Measurements from ENCODE around the gene PICALM.

- TF ChIP-seq SUZ12 (IDR thresholded peaks at IDR 0.05; ENCODE audit: low read depth, low read length) (no peak), POLR2A (IDR thresholded peaks at IDR 0.05; ENCODE audit: insufficient read depth in 1 of 2, low read depth in 2 of 2, low read length in 2 of 2) (no peak), ZNF672 (CRISPR knock-in tag; IDR thresholded peaks at IDR 0.05) (no peak)
These were observed 2.3 kb downstream of the PICALM start for GRCh38 chr11:86066657-86067008.
